GM06990 (cell line): ENCODE measurements around the gene STAMBPL1.

ENCODE experiments used
- DNase-seq: peaks from one replicate; pipeline ENCODE4 v3.0.0-alpha.2; 2011; ENCODE audit not compliant: insufficient read length; ENCODE audit errors: extremely low read depth
- H3K27me3 ChIP-seq: replicated peaks from 2 replicates; pipeline ENCODE4 v1.6.0; 2011; ENCODE audit warnings: low read length; ENCODE audit not compliant: control insufficient read depth, insufficient read depth
- H3K36me3 ChIP-seq: 2 replicates; pipeline ENCODE4 v1.5.1; 2011; ENCODE audit warnings: low read length; ENCODE audit not compliant: control insufficient read depth, insufficient read depth
- H3K4me3 ChIP-seq: replicated peaks from 2 replicates; pipeline ENCODE4 v1.5.1; 2011; ENCODE audit warnings: low read depth, mild to moderate bottlenecking, control low read depth, low read length
- CTCF ChIP-seq: IDR thresholded peaks from 2 replicates; pipeline ENCODE4 v1.5.1; 2011; ENCODE audit warnings: low read length, control low read depth, mild to moderate bottlenecking, inconsistent platforms; ENCODE audit not compliant: insufficient read depth, poor library complexity, severe bottlenecking

Gene STAMBPL1

GRCh38 chr10:88903715-88904114, 23.7 kb downstream of the STAMBPL1 start:
- peaks cover 6% of the 10 kb centered on the region for H3K36me3 ChIP-seq
- H3K27me3 ChIP-seq: no peaks in the 10 kb centered on the region
- DNase-seq: no peak
- H3K4me3 ChIP-seq: no peak overlapping the region
- TF ChIP-seq CTCF: no peak

GRCh38 chr10:88906921-88907320, 26.9 kb downstream of the STAMBPL1 start:
- peaks cover 8% of the 10 kb centered on the region for H3K36me3 ChIP-seq
- no peak for TF ChIP-seq CTCF
- H3K27me3 ChIP-seq: no peaks in the 10 kb centered on the region
- no peak overlapping the region for H3K4me3 ChIP-seq
- no peak for DNase-seq

GRCh38 chr10:88908194-88908593, 28.1 kb downstream of the STAMBPL1 start:
- no peaks in the 10 kb centered on the region for H3K27me3 ChIP-seq

DNA sequence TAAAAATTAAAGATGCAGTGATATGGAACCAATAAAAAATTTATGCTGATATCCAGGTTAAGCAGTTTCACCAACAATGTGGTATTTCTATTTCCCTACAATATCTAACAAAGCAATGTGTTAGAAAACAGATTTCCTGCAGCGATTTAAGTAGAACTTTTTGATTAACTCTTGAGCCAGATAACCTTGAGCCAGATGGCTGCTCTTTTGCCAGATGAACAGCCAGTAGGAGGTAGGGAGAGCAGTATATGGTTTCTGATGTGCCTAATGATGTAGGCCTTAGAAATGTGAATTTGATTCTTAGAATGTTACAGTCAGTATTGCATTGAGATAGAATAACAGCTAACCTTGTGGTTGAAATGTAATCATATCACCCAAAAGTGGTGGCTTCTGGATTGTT, 31.1 kb downstream of the STAMBPL1 start:
- Histone ChIP-seq H3K36me3 (peaks cover 15% of the 10 kb centered on the region), H3K27me3 (no peaks in the 10 kb centered on the region), H3K4me3 (no peak overlapping the region)
- DNase-seq: no peak
- TF ChIP-seq CTCF: no peak

More at GRCh38 chr10:88908194-88908593, 28.1 kb downstream of the STAMBPL1 start:
- DNase-seq: no peak
- Histone ChIP-seq H3K4me3 (no peak overlapping the region), H3K36me3 (peaks cover 12% of the 10 kb centered on the region)
- no peak for TF ChIP-seq CTCF

GRCh38 chr10:88911851-88912250, 31.8 kb downstream of the STAMBPL1 start:
- Histone ChIP-seq H3K4me3 (no peak overlapping the region), H3K36me3 (peaks cover 16% of the 10 kb centered on the region), H3K27me3 (no peaks in the 10 kb centered on the region)
- no peak for DNase-seq
- TF ChIP-seq CTCF: no peak

- Histone ChIP-seq H3K27me3 (no peaks in the 10 kb centered on the region), H3K36me3 (peaks cover 18% of the 10 kb centered on the region), H3K4me3 (no peak overlapping the region)
- no peak for DNase-seq
- TF ChIP-seq CTCF: no peak
Observed at GRCh38 chr10:88913127-88913526, 33.1 kb downstream of the STAMBPL1 start.
